ENCODE results near the gene IQSEC3.

Gene IQSEC3

DNA sequence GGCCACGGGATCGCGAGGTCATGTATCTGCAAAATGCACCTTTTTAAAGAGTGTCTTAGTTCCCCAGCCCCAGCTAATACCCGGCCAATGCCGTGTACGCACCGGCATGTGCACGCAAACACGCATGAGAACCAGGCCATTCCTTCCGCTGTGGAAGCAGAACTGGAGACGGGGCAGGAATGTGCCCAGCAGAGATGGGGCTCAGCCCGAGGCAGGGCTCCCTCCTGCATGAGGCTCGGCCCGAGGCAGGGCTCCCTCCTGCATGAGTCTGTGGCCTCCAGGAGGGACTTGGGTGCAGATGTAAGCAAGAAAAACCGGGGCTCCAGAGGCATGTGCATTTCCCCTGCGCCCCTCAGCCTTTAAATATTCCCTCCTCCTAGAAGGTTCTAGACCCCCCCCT is 109.2 kb downstream of the IQSEC3 start:
- H3K14ac ChIP-seq (ENCODE audit: low read length), result peak overlapping the region; percentile 96
- no peak overlapping the region for H3K4me2 ChIP-seq (ENCODE audit: insufficient read depth, low read length, poor library complexity, severe bottlenecking)
- no peak for DNase-seq (ENCODE audit: low spot score)
- peak overlapping the region; percentile 85 for H2BK5ac ChIP-seq (ENCODE audit: low read length)
- H3K9ac ChIP-seq (ENCODE audit: low read depth, low read length, poor library complexity), result peak overlapping the region; percentile 68
- peaks cover 0 to 16% of the 10 kb centered on the region in 2 donors for H3K4me1 ChIP-seq (ENCODE audit: control insufficient read depth in 2 of 2, insufficient read depth in 1 of 2, low read depth in 1 of 2, low read length in 2 of 2)
- H3K36me3 ChIP-seq (replicated peaks in 1 of 2; ENCODE audit: control insufficient read depth in 2 of 2, insufficient read depth in 2 of 2, low read length in 2 of 2), result no peaks in the 10 kb centered on the region
- no peak overlapping the region for H2AFZ ChIP-seq (ENCODE audit: low read length)
- no peak overlapping the region for H4K91ac ChIP-seq (ENCODE audit: low read depth, low read length, poor library complexity)
- no peaks in the 10 kb centered on the region for H3K9me3 ChIP-seq (replicated peaks in 1 of 2; ENCODE audit: control insufficient read depth in 2 of 2, insufficient read depth in 1 of 2, low read depth in 1 of 2, low read length in 2 of 2)
- H3K27ac ChIP-seq (replicated peaks; ENCODE audit: low read length), result no peak overlapping the region
- no peak overlapping the region for H3K23ac ChIP-seq (ENCODE audit: low read depth, low read length, poor library complexity)
- no peak overlapping the region for H2BK120ac ChIP-seq (ENCODE audit: low read depth, low read length)
- peak overlapping the region; percentile 77 for H2BK15ac ChIP-seq (ENCODE audit: low read length)
- H2AK5ac ChIP-seq (ENCODE audit: low read depth, low read length), result peak overlapping the region; percentile 14
- WGBS, 2 donors (ENCODE audit: extremely low coverage in 2 of 2, insufficient read length in 2 of 2, insufficient replicate concordance in 1 of 2), result no CpG with 5 or more reads among the region's 16 CpGs
- no peak overlapping the region for H2BK12ac ChIP-seq (ENCODE audit: low read length)
- no peak overlapping the region for H3K4ac ChIP-seq (ENCODE audit: low read length)
- H3K27me3 ChIP-seq (ENCODE audit: control insufficient read depth in 3 of 3, insufficient read depth in 3 of 3, low read depth in 1 of 3, low read length in 3 of 3), result peaks cover 0 to 38% (median 0%) of the 10 kb centered on the region in 3 experiments
- H3K4me3 ChIP-seq (ENCODE audit: low read length in 2 of 2), result no peak overlapping the region
- peak overlapping the region; percentile 63 for H3K18ac ChIP-seq (ENCODE audit: low read length)
- H4K8ac ChIP-seq (ENCODE audit: low read depth, low read length), result no peak overlapping the region
- H3K79me1 ChIP-seq (ENCODE audit: low read depth, low read length), result peaks cover 2% of the 10 kb centered on the region

GRCh38 chr12:176321-177181 is 110.0 kb downstream of the IQSEC3 start:
- no peak overlapping the region for H3K9ac ChIP-seq (ENCODE audit: low read depth, low read length, poor library complexity)
- no peak overlapping the region for H2AFZ ChIP-seq (ENCODE audit: low read length)
- H4K91ac ChIP-seq (ENCODE audit: low read depth, low read length, poor library complexity), result no peak overlapping the region
- peak overlapping the region; percentile 41 for H3K18ac ChIP-seq (ENCODE audit: low read length)
- no peaks in the 10 kb centered on the region for H3K36me3 ChIP-seq (replicated peaks in 1 of 2; ENCODE audit: control insufficient read depth in 2 of 2, insufficient read depth in 2 of 2, low read length in 2 of 2)
- H2AK5ac ChIP-seq (ENCODE audit: low read depth, low read length), result peak overlapping the region; percentile 95
- no peak overlapping the region for H2BK120ac ChIP-seq (ENCODE audit: low read depth, low read length)
- H3K4ac ChIP-seq (ENCODE audit: low read length), result peak overlapping the region; percentile 30
- H2BK15ac ChIP-seq (ENCODE audit: low read length), result peak overlapping the region; percentile 77
- H3K4me3 ChIP-seq (ENCODE audit: low read length in 2 of 2), result no peak overlapping the region
- H3K9me3 ChIP-seq (replicated peaks in 1 of 2; ENCODE audit: control insufficient read depth in 2 of 2, insufficient read depth in 1 of 2, low read depth in 1 of 2, low read length in 2 of 2), result no peaks in the 10 kb centered on the region
- H3K14ac ChIP-seq (ENCODE audit: low read length), result no peak overlapping the region
- peak overlapping the region; percentile 44 for H3K23ac ChIP-seq (ENCODE audit: low read depth, low read length, poor library complexity)
- peaks cover 0 to 12% of the 10 kb centered on the region in 2 donors for H3K4me1 ChIP-seq (ENCODE audit: control insufficient read depth in 2 of 2, insufficient read depth in 1 of 2, low read depth in 1 of 2, low read length in 2 of 2)
- no peak overlapping the region for H3K4me2 ChIP-seq (ENCODE audit: insufficient read depth, low read length, poor library complexity, severe bottlenecking)
- peaks cover 0 to 34% (median 0%) of the 10 kb centered on the region in 3 experiments for H3K27me3 ChIP-seq (ENCODE audit: control insufficient read depth in 3 of 3, insufficient read depth in 3 of 3, low read depth in 1 of 3, low read length in 3 of 3)
- peak overlapping the region; percentile 84 for H2BK12ac ChIP-seq (ENCODE audit: low read length)
- no peak overlapping the region for H3K27ac ChIP-seq (replicated peaks; ENCODE audit: low read length)
- H2BK5ac ChIP-seq (ENCODE audit: low read length), result peak overlapping the region; percentile 47
- no peak for DNase-seq (ENCODE audit: low spot score)
- H3K79me1 ChIP-seq (ENCODE audit: low read depth, low read length), result peaks cover 2% of the 10 kb centered on the region
- peak overlapping the region; percentile 72 for H4K8ac ChIP-seq (ENCODE audit: low read depth, low read length)
- no CpG with 5 or more reads among the region's 16 CpGs for WGBS, 2 donors (ENCODE audit: extremely low coverage in 2 of 2, insufficient read length in 2 of 2, insufficient replicate concordance in 1 of 2)

DNA sequence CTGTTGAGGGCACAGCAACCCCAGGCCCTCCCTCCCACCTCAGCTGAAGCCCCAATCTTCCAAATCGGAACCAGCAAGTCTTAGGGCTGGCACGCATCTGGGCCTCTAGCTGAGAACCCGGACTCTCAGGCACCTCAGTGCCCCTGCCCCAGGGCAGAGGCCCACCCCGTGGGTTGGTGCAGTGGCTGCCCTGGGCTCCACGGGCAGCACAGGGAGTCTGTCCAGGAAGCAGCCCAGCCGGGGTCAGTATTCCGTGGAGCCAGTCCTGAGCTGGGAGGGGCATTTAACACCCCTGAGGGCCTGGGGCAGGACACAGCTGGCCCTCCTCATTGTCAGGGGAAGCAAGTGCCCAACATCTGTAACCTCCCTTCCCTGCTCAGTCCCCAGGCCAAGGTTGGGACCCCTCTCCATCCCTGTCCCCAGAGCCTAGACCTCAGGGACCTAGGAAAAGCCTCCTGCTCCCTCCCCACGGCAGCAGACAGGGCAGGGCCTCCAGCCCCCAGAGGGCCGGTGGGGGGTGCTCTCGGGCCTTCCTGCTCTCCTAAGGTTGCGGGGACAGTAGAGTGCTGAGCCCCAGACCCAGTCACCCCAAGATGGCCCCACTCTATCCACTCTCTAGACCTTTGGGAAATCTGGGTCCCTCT is 110.9 kb downstream of the IQSEC3 start:
- peak overlapping the region; percentile 75 for H3K18ac ChIP-seq (ENCODE audit: low read length)
- peaks cover 0 to 12% of the 10 kb centered on the region in 2 donors for H3K4me1 ChIP-seq (ENCODE audit: control insufficient read depth in 2 of 2, insufficient read depth in 1 of 2, low read depth in 1 of 2, low read length in 2 of 2)
- no peak overlapping the region for H3K9ac ChIP-seq (ENCODE audit: low read depth, low read length, poor library complexity)
- H3K9me3 ChIP-seq (replicated peaks in 1 of 2; ENCODE audit: control insufficient read depth in 2 of 2, insufficient read depth in 1 of 2, low read depth in 1 of 2, low read length in 2 of 2), result no peaks in the 10 kb centered on the region
- H3K79me1 ChIP-seq (ENCODE audit: low read depth, low read length), result peaks cover 2% of the 10 kb centered on the region
- H3K27ac ChIP-seq (replicated peaks; ENCODE audit: low read length), result no peak overlapping the region
- H3K27me3 ChIP-seq (ENCODE audit: control insufficient read depth in 3 of 3, insufficient read depth in 3 of 3, low read depth in 1 of 3, low read length in 3 of 3), result peaks cover 0 to 28% (median 0%) of the 10 kb centered on the region in 3 experiments
- peak overlapping the region; percentile 56 for H2BK15ac ChIP-seq (ENCODE audit: low read length)
- H3K36me3 ChIP-seq (replicated peaks in 1 of 2; ENCODE audit: control insufficient read depth in 2 of 2, insufficient read depth in 2 of 2, low read length in 2 of 2), result no peaks in the 10 kb centered on the region
- H2AFZ ChIP-seq (ENCODE audit: low read length), result no peak overlapping the region
- no CpG with 5 or more reads among the region's 11 CpGs for WGBS, 2 donors (ENCODE audit: extremely low coverage in 2 of 2, insufficient read length in 2 of 2, insufficient replicate concordance in 1 of 2)
- peak overlapping the region; percentile 71 for H3K23ac ChIP-seq (ENCODE audit: low read depth, low read length, poor library complexity)
- H3K4ac ChIP-seq (ENCODE audit: low read length), result no peak overlapping the region
- H4K8ac ChIP-seq (ENCODE audit: low read depth, low read length), result no peak overlapping the region
- H4K91ac ChIP-seq (ENCODE audit: low read depth, low read length, poor library complexity), result no peak overlapping the region
- no peak overlapping the region for H2BK12ac ChIP-seq (ENCODE audit: low read length)
- H2AK5ac ChIP-seq (ENCODE audit: low read depth, low read length), result peak overlapping the region; percentile 82
- H2BK5ac ChIP-seq (ENCODE audit: low read length), result no peak overlapping the region
- no peak overlapping the region for H3K14ac ChIP-seq (ENCODE audit: low read length)
- H2BK120ac ChIP-seq (ENCODE audit: low read depth, low read length), result no peak overlapping the region
- DNase-seq (ENCODE audit: low spot score), result no peak
- no peak overlapping the region for H3K4me3 ChIP-seq (ENCODE audit: low read length in 2 of 2)
- no peak overlapping the region for H3K4me2 ChIP-seq (ENCODE audit: insufficient read depth, low read length, poor library complexity, severe bottlenecking)

All from neuronal stem cell (in vitro differentiated cells).